GM18861 (cell line): ENCODE measurements around the gene PXMP2.
A peak's percentile ranks its signal among the peaks of the same experiment; 100 is the strongest.

Experiments used
- ATAC-seq: cut with Tn5 transposase; IDR thresholded peaks from one replicate; pipeline ENCODE4 v1.9.1; 2021; ENCODE audit not compliant: unreplicated experiment

The PXMP2 gene

DNA sequence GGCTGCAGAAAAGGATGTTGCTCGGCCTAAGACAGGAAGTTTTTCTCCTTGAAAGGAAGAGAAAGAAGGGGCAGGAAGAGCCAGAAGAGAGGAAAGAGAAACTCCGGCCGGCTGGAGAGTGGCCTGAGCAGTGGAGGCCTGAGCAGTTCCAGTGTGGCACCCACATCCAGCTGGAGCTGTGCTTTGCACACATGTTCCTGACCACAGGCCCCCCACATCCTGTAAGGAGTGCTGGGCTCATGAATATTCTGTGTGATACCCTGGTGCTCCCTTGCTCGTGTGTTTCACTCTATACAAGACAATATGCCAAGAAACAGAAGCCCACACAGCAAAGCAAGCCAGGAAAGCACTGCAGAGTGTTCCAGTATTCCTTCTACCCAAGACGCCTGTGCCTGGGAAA, 27.3 kb upstream of the PXMP2 start:
- ATAC-seq = no peak

DNA sequence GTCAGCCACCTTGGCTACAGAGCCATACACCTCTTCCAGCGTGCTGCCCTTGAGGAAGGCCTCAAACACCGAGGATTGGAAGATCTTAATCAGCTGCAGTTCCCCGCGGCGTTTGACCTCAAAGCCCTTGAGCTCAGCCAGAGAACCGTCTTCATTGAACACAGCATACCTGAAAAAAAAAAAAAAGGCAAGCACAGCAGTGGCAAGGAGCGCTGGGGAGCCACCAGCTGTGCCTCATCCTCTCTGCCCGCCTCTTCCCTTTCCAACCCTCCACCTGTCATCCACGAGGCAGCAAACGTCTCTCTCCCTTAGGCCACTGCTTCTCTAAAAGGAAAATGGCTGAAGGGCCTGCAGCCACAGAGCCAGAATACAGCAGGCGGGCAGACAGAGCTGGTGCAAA, 26.4 kb upstream of the PXMP2 start:
- no peak for ATAC-seq

- ATAC-seq = no peak
Observed at GRCh38 chr12:132661972-132662371, 25.4 kb upstream of the PXMP2 start.

- ATAC-seq = no peak
Observed at GRCh38 chr12:132662901-132663755, 24.3 kb upstream of the PXMP2 start.

DNA sequence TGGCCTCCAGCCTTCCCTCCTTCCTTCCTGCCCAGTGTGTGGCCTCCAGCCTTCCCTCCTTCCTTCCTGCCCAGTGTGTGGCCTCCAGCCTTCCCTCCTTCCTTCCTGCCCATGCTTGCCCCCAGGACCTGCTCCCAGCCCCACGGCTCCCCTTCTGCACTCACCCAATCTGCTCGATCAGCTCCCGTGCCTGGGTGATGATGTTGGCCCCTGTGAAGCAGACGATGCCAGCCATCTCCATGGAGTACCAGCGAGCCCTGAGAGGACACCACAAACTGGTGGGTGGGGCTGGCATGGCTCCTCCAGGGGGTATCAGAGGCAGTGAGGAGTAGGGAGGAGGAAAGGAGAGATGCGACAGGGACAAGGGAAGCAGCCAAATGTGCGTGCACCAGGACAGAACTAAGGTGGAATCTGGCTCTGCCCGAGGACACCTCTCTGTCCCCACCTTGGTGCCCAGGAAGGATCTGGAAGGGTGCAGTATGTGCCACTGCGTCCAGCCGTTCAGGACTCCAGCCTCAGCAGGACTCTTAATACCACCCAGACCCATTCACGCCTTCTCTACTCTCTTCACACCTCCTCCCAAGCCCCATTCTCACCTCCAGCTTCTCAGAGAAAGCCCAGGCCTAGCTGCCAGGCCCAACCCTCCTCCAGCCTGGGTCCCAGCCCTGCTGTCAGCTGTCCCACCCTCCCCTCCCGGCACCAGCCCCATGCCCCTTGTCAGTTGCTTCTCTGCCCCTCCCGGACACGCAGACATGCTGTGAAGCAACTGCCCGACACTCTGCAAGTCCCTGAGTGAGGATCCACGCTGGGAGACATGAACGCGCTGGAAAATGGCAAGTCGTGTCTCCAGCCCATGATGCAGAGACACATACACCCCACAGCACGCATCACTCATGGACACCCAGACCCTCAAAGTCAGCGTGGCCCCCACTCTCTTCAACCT, 22.9 kb upstream of the PXMP2 start:
- ATAC-seq = no peak

GRCh38 chr12:132665149-132665491, 22.3 kb upstream of the PXMP2 start:
- no peak for ATAC-seq

DNA sequence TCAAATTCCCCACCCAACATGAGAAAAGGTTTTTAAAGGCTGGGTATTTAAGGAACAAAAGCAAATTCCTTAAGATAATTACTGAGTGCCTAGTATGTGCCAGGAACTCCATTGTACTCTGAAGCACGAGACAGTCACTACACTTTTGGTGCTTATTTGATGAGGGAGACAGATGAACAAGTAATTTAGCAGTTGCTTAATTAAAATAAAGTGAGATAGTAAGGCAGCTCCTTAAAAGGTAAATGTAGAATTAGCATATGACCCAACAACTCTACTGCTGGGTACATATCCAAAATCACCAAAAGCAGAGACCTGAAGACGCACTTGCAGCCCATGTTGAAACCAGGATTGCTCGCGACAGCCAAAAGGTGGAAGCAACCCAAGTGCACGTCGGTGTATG, 21.6 kb upstream of the PXMP2 start:
- ATAC-seq = no peak

- no peak for ATAC-seq
Observed at GRCh38 chr12:132668191-132669088, 18.9 kb upstream of the PXMP2 start.

- ATAC-seq = no peak
Observed at GRCh38 chr12:132669166-132669879, 18.1 kb upstream of the PXMP2 start.

- no peak for ATAC-seq
Observed at GRCh38 chr12:132672116-132672515, 15.3 kb upstream of the PXMP2 start.

GRCh38 chr12:132672678-132673077, 14.7 kb upstream of the PXMP2 start:
- no peak for ATAC-seq

DNA sequence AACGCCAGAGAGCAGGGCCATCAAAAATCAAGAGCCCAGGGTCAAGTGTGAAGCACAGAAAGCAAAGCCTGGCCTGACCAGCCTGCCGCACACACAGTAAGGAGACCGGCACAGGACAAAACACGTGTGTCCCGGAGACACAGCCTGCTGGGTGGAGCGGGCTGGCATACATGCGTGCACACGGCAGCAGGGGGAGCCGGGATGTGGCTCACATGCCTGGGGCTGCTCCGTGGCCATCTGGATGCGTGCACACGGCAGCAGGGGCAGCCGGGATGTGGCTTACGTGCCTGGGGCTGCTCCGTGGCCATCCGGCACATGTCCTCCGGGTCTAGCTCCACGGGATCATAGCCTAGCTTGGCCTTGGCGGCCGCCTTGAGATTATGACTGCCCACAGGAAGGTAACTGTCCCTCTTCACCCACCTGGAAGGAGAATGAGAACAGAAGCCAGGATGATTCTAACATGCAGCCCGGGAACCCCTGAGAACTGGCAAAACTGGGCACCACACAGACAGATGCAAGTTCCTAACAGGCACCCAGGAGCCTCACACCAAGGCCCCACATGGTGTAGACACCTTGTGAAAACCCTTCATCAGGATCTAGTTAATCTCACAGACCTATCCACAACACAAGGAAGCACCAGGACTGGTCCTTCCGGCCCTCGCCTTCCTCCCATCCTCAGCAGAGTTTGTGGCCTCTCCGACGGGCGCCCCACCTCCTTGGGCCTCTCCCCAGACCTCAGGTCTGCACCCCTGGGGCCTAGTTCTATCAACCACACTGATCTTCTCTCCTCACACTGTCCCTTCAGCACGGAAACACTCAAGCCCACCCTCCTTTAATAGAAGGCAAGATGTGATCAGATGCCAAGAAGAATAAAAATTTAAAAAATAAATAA, 13.9 kb upstream of the PXMP2 start:
- no peak for ATAC-seq

DNA sequence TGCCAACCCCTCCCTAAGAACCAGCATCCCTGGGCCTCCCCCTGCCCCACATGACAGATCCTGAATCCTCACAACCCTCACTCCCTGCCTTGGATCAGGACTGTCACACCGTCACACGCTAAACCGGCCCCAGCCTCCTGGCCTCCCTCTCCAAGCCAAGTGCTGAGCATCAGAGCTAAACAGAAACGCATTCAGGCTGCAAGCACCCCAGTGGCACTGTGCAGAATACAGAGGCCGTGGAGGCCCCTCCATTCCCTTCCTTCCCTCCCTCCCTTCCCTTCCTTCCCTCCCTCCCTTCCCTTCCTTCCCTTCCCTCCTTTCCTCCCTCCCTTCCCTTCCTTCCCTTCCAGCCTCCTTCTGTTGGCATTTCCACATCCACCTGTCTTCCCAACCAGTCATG, 12.8 kb upstream of the PXMP2 start:
- ATAC-seq = no peak

DNA sequence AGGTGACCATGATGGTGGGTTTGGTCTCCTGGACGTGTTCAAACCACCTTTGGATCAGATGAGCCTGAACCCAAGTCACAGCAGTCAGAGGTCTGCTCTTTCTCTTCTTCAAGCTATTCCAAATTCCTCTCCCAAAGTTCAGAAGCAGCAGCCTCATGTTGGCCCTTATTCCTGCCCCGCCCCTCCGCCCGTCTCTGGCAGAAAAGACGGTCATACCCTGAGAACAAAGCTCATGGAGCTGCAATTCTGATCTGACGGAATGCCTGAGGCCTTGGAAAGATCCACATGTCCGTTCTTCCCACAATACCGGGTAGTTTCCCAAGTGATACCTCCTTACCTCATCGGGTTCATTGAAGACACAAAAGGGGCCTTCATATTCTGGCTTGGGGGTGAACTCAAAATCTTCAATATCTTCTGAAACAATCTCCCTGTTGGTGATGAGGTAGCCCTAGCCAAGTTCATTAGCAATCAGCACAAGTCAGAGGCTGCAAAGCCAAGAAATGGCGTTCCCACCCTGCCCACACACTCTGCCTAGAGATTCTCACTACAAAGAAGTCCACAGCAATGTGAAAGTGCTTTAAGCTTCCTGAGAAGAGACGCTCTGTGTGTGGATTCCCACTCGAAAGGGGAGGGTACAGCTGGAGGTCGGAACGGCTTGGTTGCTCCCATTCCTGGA, 11.5 kb upstream of the PXMP2 start:
- no peak for ATAC-seq

GRCh38 chr12:132677492-132677891, 9.9 kb upstream of the PXMP2 start:
- no peak for ATAC-seq

GRCh38 chr12:132685400-132685799, 2.0 kb upstream of the PXMP2 start:
- ATAC-seq = no peak

DNA sequence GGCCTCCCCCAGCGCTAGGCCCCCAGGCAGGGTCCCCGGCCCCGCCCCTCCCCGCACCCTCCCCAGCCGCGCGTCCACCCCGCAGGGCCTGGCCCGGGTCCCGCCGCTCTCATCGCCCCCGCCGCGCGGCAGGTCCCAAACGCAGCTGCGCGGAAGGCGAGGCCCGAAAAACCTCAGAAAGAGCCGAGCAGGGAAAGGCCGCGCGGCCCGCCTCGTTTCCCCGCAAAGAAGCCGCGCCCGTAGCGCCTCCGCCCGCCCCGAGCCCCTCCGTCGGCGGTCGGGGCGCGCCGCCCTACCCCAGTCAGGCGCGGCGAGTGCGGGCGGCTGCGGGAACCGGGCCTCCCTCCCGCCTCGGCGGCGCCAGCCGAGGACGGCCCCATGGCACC, 569 bp upstream of the PXMP2 start:
- peak; percentile 8 for ATAC-seq

DNA sequence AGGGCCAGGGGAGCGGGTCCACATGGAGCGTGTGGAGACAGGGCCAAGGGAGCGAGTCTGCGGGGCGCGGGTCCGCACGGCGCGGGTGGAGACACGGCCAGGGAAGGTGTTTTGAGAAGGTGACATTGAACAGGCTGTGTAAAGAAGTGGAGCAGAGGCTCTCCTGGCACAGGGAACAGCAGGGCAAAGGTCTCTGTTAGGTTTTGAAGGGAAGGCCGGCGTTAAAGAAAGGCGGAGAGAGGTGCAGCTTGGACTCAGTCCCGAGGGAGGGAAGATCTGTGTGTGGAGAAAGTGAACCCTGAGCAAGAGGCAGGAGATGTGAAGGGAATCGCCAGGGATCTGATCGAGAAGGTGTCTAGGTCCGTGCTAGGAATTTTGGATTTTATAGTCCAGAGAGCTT, 1.8 kb downstream of the PXMP2 start:
- ATAC-seq = no peak

GRCh38 chr12:132690112-132690511, 2.7 kb downstream of the PXMP2 start:
- no peak for ATAC-seq
